Uterus (tissue), 4 donors: ENCODE results near the gene ATG2A. TPM values are rescaled to one million over a fixed set of nuclear protein-coding genes. Genes with fewer than 3 reads are reported as not detected.

Source experiments
- DNase-seq, 2 donors: peaks; one replicate each; pipeline ENCODE4 v3.0.0-alpha.2; 2019 to 2020
- H3K27ac ChIP-seq, 2 donors: fragments of 200-600 bp; sonication (generic); 1 replicate in 1 of 2; 2 replicates in 1 of 2; pipeline ENCODE4 v1.5.1; 2016 to 2018
- H3K27me3 ChIP-seq, 2 donors: fragments of 200-600 bp; sonication (generic); one replicate each; pipeline ENCODE4 v1.5.1; 2018 to 2019; ENCODE audit warnings: control low read depth in 1 of 2
- H3K36me3 ChIP-seq, 2 donors: fragments of 200-600 bp; sonication (generic); one replicate each; pipeline ENCODE4 v1.5.1; 2019; ENCODE audit warnings: control low read depth in 1 of 2
- H3K4me1 ChIP-seq, 2 donors: fragments of 200-600 bp; sonication (generic); one replicate each; pipeline ENCODE4 v1.5.1; 2018 to 2019; ENCODE audit warnings: control low read depth in 1 of 2
- H3K4me3 ChIP-seq, 2 donors: fragments of 200-600 bp; sonication (generic); 1 replicate in 1 of 2; 2 replicates in 1 of 2; pipeline ENCODE4 v1.5.1; 2018 to 2019; ENCODE audit warnings: mild to moderate bottlenecking in 1 of 2
- H3K9me3 ChIP-seq, 2 donors: fragments of 200-600 bp; sonication (generic); one replicate each; pipeline ENCODE4 v1.5.1; 2019; ENCODE audit warnings: control low read depth in 1 of 2
- CTCF ChIP-seq, 4 experiments: fragments of 200-600 bp in 2 of 4; fragments of 450-650 bp in 2 of 4; sonication (generic) in 2 of 4; IDR thresholded peaks; one replicate each; pipeline ENCODE4 v1.5.1; 2016 to 2019; ENCODE audit warnings: antibody characterized with exemption in 4 of 4, mild to moderate bottlenecking in 2 of 4, moderate library complexity in 1 of 4
- POLR2A ChIP-seq, 2 donors: fragments of 450-650 bp; IDR thresholded peaks; one replicate each; pipeline ENCODE4 v1.6.1; 2016; ENCODE audit warnings: antibody characterized with exemption in 2 of 2, mild to moderate bottlenecking in 1 of 2, moderate library complexity in 1 of 2
- intact Hi-C: fragments of 100-400 bp; cut with DNase I; formaldehyde crosslinking; loops from one replicate; pipeline ENCODE4 v1.15.1; 2023; ENCODE audit warnings: low total_unique reads
- microRNA counts, 2 donors: library from miRNA; unstranded; fragments of <30 nt; microRNA quantifications; one replicate each; lab custom pipeline; 2016 to 2017
- microRNA-seq: library from miRNA; unstranded; fragments of <30 nt; microRNA quantifications from one replicate; pipeline ENCODE4, GENCODE V29; 2016; ENCODE audit warnings: borderline microRNAs expressed, borderline replicate concordance
- small RNA-seq: library from RNA; depleted of rRNA; stranded (forward); fragments of <200 nt; gene quantifications from one replicate; pipeline ENCODE3, GENCODE V24; 2016
- total RNA-seq, 4 donors: library from RNA; depleted of rRNA in 3 of 4; stranded (reverse); fragments of >200 nt in 3 of 4; gene quantifications; one replicate each; pipeline versions ENCODE4 v1.1.0 to v1.2.4, GENCODE V29; 2014 to 2023
- donor health status: DM: yes; HTN: yes; CAD: no.

The ATG2A gene
- total RNA-seq, 4 donors from 2014 or later, result 6.8 to 39.6 (median 18.4) TPM

GRCh38 chr11:64845129-64845775 is 71.8 kb downstream of the ATG2A start:
- intact Hi-C loops, result loop anchor here (2.0 kb wide), 1 partner anchor 44 kb away; no protein-coding TSS in a partner anchor

More at GRCh38 chr11:64845129-64845775, 71.8 kb downstream of the ATG2A start:
- H3K4me3 ChIP-seq, result peak overlapping the region in 1 of 2 donors; percentile 4
- no peak for DNase-seq
- no peaks in the 10 kb centered on the region for H3K27me3 ChIP-seq
- TF ChIP-seq CTCF (IDR thresholded peaks at IDR 0.05), result no peak
- TF ChIP-seq POLR2A (IDR thresholded peaks at IDR 0.05), result no peak
- no peaks in the 10 kb centered on the region for H3K9me3 ChIP-seq
- H3K27ac ChIP-seq, result no peak overlapping the region
- H3K36me3 ChIP-seq, result no peaks in the 10 kb centered on the region
- H3K4me1 ChIP-seq, result peaks cover 3 to 5% of the 10 kb centered on the region in 2 donors

MicroRNAs within 50 kb of the gene (microRNA counts, 767-probe panel; counts per million panel counts)
- microRNA hsa-miR-192-5p (lab: Ali Mortazavi, UCI), result 2,794 to 3,732 counts per million in 2 donors

Small RNA genes within 50 kb of the gene (microRNA-seq; reads per million reads assigned to microRNA genes)
- gene MIR6749, result not detected
- gene MIR6750, result not detected

Small RNA genes within 50 kb of the gene (small RNA-seq; reads per million reads assigned to genes)
- gene MIR6749, result not detected
- not detected for gene MIR6750

Other genes with a start within 250 kb of the ATG2A start
- gene NRXN2, start 194.0 kb downstream of the ATG2A start, total RNA-seq, result 10 to 100 TPM in 2 of 4 donors, 1 to 10 TPM in 1, under 1 TPM in 1; 0.88 to 48.4 (median 12.6) TPM
- 10 to 100 TPM in 3 of 4 donors, 1 to 10 TPM in 1; 3.2 to 72.8 (median 23.3) TPM for gene RASGRP2, start 173.1 kb downstream of the ATG2A start, total RNA-seq
- 10 to 100 TPM in 2 of 4 donors, 1 to 10 TPM in 2; 2.9 to 42.8 (median 11.4) TPM for gene PYGM, start 157.2 kb downstream of the ATG2A start, total RNA-seq
- 100 to 1,000 TPM in 3 of 4 donors, 10 to 100 TPM in 1; 62.0 to 374 (median 219) TPM for gene SF1, start 138.7 kb downstream of the ATG2A start, total RNA-seq
- 10 to 100 TPM; 10.2 to 49.1 (median 24.4) TPM for gene MAP4K2, start 114.0 kb downstream of the ATG2A start, total RNA-seq
- 10 to 100 TPM in 2 of 4 donors, 1 to 10 TPM in 2; 3.8 to 26.2 (median 14.9) TPM for gene MEN1, start 106.7 kb downstream of the ATG2A start, total RNA-seq
- gene CDC42BPG, start 72.6 kb downstream of the ATG2A start, total RNA-seq, result 1 to 10 TPM in 1 of 4 donors, under 1 TPM in 3; under 0.01 to 2.7 (median 0.30) TPM
- 10 to 100 TPM in 3 of 4 donors, 1 to 10 TPM in 1; 3.5 to 78.7 (median 36.9) TPM for gene EHD1, start 38.6 kb downstream of the ATG2A start, total RNA-seq
- gene PPP2R5B, start 7.5 kb upstream of the ATG2A start, total RNA-seq, result 10 to 100 TPM in 2 of 4 donors, 1 to 10 TPM in 2; 6.7 to 23.4 (median 13.0) TPM
- gene GPHA2, start 18.7 kb upstream of the ATG2A start, total RNA-seq, result not detected
- under 1 TPM in 1 of 4 donors, not detected in 3; under 0.01 TPM for gene MAJIN, start 54.9 kb upstream of the ATG2A start, total RNA-seq
- 1 to 10 TPM in 1 of 4 donors, under 1 TPM in 1, not detected in 2; 0.90 to 3.7 TPM for gene BATF2, start 79.8 kb upstream of the ATG2A start, total RNA-seq
- 100 to 1,000 TPM in 2 of 4 donors, 10 to 100 TPM in 2; 63.5 to 120 (median 93.8) TPM for gene ARL2, start 97.0 kb upstream of the ATG2A start, total RNA-seq
- 10 to 100 TPM; 13.1 to 27.6 (median 20.6) TPM for gene SNX15, start 110.2 kb upstream of the ATG2A start, total RNA-seq
- 10 to 100 TPM in 1 of 4 donors, 1 to 10 TPM in 3; 1.5 to 22.3 (median 7.9) TPM for gene SAC3D1, start 124.0 kb upstream of the ATG2A start, total RNA-seq
- 10 to 100 TPM in 2 of 4 donors, under 1 TPM in 2; 0.59 to 37.1 (median 17.6) TPM for gene NAALADL1, start 141.3 kb upstream of the ATG2A start, total RNA-seq
- 1 to 10 TPM in 1 of 4 donors, under 1 TPM in 2, not detected in 1; 0.30 to 7.1 (median 0.77) TPM for gene CDCA5, start 166.8 kb upstream of the ATG2A start, total RNA-seq
- gene ZFPL1, start 167.0 kb upstream of the ATG2A start, total RNA-seq, result 10 to 100 TPM in 3 of 4 donors, 1 to 10 TPM in 1; 9.0 to 37.5 (median 24.5) TPM
- 100 to 1,000 TPM in 3 of 4 donors, 10 to 100 TPM in 1; 96.1 to 447 (median 140) TPM for gene VPS51, start 179.0 kb upstream of the ATG2A start, total RNA-seq
- 10 to 100 TPM in 1 of 4 donors, 1 to 10 TPM in 2, under 1 TPM in 1; 0.77 to 16.7 (median 5.5) TPM for gene TM7SF2, start 194.7 kb upstream of the ATG2A start, total RNA-seq
- 1 to 10 TPM in 3 of 4 donors, not detected in 1; 4.6 to 9.6 (median 5.7) TPM for gene ZNHIT2, start 200.5 kb upstream of the ATG2A start, total RNA-seq
- 1,000 to 10,000 TPM in 3 of 4 donors, 100 to 1,000 TPM in 1; 161 to 5,220 (median 1,903) TPM for gene FAU, start 204.9 kb upstream of the ATG2A start, total RNA-seq
- 10 to 100 TPM; 27.6 to 69.2 (median 57.8) TPM for gene MRPL49, start 205.1 kb upstream of the ATG2A start, total RNA-seq
- gene SYVN1, start 217.3 kb upstream of the ATG2A start, total RNA-seq, result 10 to 100 TPM; 34.7 to 88.8 (median 60.5) TPM